GM12878 (cell line): ENCODE data around the gene PRDM16. TPM values are rescaled to one million over a fixed set of nuclear protein-coding genes. Genes with fewer than 3 reads are reported as not detected.

Experiments
- ATAC-seq: fragments of 200-7000 bp; cut with Tn5 transposase; 3 replicates; pipeline ENCODE4 v1.9.1; 2020; ENCODE audit warnings: mild to moderate bottlenecking, moderate library complexity
- BruUV-seq: library from RNA; stranded (reverse); fragments of 400-500 nt; replicated peaks from 2 replicates; lab custom pipeline; 2021; lab: Mats Ljungman, UMichigan
- CTCF ChIA-PET: fragments of 300-600 bp; sonication (Branson Sonifier 250); formaldehyde crosslinking; extraction: SDS; loops from one replicate; lab custom pipeline; 2021; ENCODE audit warnings: inconsistent platforms; lab: Yijun Ruan, JAX
- POLR2A ChIA-PET: fragments of 350-600 bp; formaldehyde crosslinking; extraction: SDS; loops from one replicate; lab custom pipeline; 2021; ENCODE audit warnings: inconsistent platforms; lab: Charles Lee
- RAD21 ChIA-PET: fragments of 300-600 bp; sonication (Branson Sonifier 250); formaldehyde crosslinking; loops from one replicate; lab custom pipeline; 2023; ENCODE audit warnings: antibody characterized with exemption; ENCODE audit not compliant: unreplicated experiment; lab: Charles Lee
- SMC1A ChIA-PET: fragments of 300-600 bp; sonication (Branson Sonifier 250); formaldehyde crosslinking; loops from one replicate; lab custom pipeline; 2023; ENCODE audit not compliant: unreplicated experiment, uncharacterized antibody; lab: Charles Lee
- DNase-seq: peaks from one replicate; pipeline ENCODE4 v3.0.0-alpha.2; 2011; ENCODE audit warnings: low read depth, low spot score
- FAIRE-seq: peaks from 3 replicates; lab custom pipeline; 2011; peaks lifted over from hg19 to GRCh38; lab: Jason Lieb, UNC
- H2AFZ ChIP-seq: 2 replicates; pipeline ENCODE4 v1.6.0; 2011; ENCODE audit warnings: low read depth, low read length, control low read depth; ENCODE audit not compliant: control insufficient read depth
- H3K27ac ChIP-seq: 2 replicates; pipeline ENCODE4 v1.5.1; 2011; ENCODE audit warnings: control low read depth; ENCODE audit not compliant: control insufficient read depth, insufficient read depth
- H3K27me3 ChIP-seq, 2 experiments: replicated peaks in 1 of 2; 2 replicates each; pipeline versions ENCODE4 v1.6.0 to v1.6.1; 2011; ENCODE audit warnings: low read length in 1 of 2; ENCODE audit not compliant: control insufficient read depth in 2 of 2, insufficient read depth in 2 of 2
- H3K36me3 ChIP-seq, 2 experiments: 2 replicates each; pipeline ENCODE4 v1.5.1; 2011; ENCODE audit warnings: low read length in 1 of 2; ENCODE audit not compliant: control insufficient read depth in 2 of 2, insufficient read depth in 2 of 2
- H3K4me1 ChIP-seq: 2 replicates; pipeline ENCODE4 v1.6.1; 2011; ENCODE audit warnings: mild to moderate bottlenecking, low read length, moderate library complexity, mixed read lengths; ENCODE audit not compliant: control insufficient read depth, insufficient read depth
- H3K4me2 ChIP-seq: 2 replicates; pipeline ENCODE4 v1.6.0; 2011; ENCODE audit warnings: control low read depth; ENCODE audit not compliant: control insufficient read depth, insufficient read depth
- H3K4me3 ChIP-seq: fragments of 200-600 bp; sonication (generic); 2 replicates; pipeline ENCODE4 v1.5.1; 2016
- H3K79me2 ChIP-seq: 2 replicates; pipeline ENCODE4 v1.6.0; 2011; ENCODE audit warnings: low read length; ENCODE audit not compliant: control insufficient read depth, insufficient read depth
- H3K9ac ChIP-seq: 2 replicates; pipeline ENCODE4 v1.8.0; 2011; ENCODE audit warnings: low read length, control low read depth, mixed read lengths; ENCODE audit not compliant: control insufficient read depth, insufficient read depth
- H3K9me3 ChIP-seq: replicated peaks from 3 replicates; pipeline ENCODE4 v1.5.1; 2011; ENCODE audit warnings: mild to moderate bottlenecking, low read length; ENCODE audit not compliant: control insufficient read depth, insufficient read depth
- H4K20me1 ChIP-seq: 2 replicates; pipeline ENCODE4 v1.6.0; 2011; ENCODE audit not compliant: control insufficient read depth, insufficient read depth
- BCL11A ChIP-seq: IDR thresholded peaks from 2 replicates; pipeline ENCODE4 v1.6.1; 2011; ENCODE audit warnings: low read depth, low read length
- BMI1 ChIP-seq: fragments of 450-650 bp; IDR thresholded peaks from 2 replicates; pipeline ENCODE4 v1.6.1; 2016; ENCODE audit warnings: mild to moderate bottlenecking, moderate library complexity, borderline replicate concordance
- BRCA1 ChIP-seq: IDR thresholded peaks from 2 replicates; pipeline ENCODE4 v1.6.1; 2011; ENCODE audit warnings: low read depth, low read length, improper control_type of control experiment
- CBX3 ChIP-seq: fragments of 200-600 bp; sonication (generic); IDR thresholded peaks from 2 replicates; pipeline ENCODE4 v1.6.1; 2016; ENCODE audit warnings: low read depth, borderline replicate concordance
- CEBPB ChIP-seq, 2 experiments: fragments of 150-350 bp in 1 of 2; IDR thresholded peaks; 2 replicates each; pipeline ENCODE4 v1.6.1; 2012 to 2014; ENCODE audit warnings: low read depth in 2 of 2, low read length in 2 of 2, borderline replicate concordance in 1 of 2, inconsistent platforms in 1 of 2
- CHD2 ChIP-seq: IDR thresholded peaks from 2 replicates; pipeline ENCODE4 v1.6.1; 2011; ENCODE audit warnings: low read depth, low read length, improper control_type of control experiment, borderline replicate concordance
- GABPA ChIP-seq: IDR thresholded peaks from 2 replicates; pipeline ENCODE4 v1.6.1; 2014; ENCODE audit warnings: antibody characterized with exemption, low read depth, mild to moderate bottlenecking, inconsistent platforms
- MTA3 ChIP-seq: IDR thresholded peaks from 2 replicates; pipeline ENCODE4 v1.6.1; 2012; ENCODE audit warnings: low read length, inconsistent platforms, borderline replicate concordance
- MYC ChIP-seq: IDR thresholded peaks from 2 replicates; pipeline ENCODE4 v1.6.1; 2011; ENCODE audit warnings: mild to moderate bottlenecking, low read length, moderate library complexity, inconsistent platforms; ENCODE audit not compliant: insufficient read depth, insufficient replicate concordance, insufficient read length, severe bottlenecking
- NFYA ChIP-seq: IDR thresholded peaks from 2 replicates; pipeline ENCODE4 v1.6.1; 2011; ENCODE audit warnings: low read depth, mild to moderate bottlenecking, low read length, improper control_type of control experiment, borderline replicate concordance
- NFYB ChIP-seq: IDR thresholded peaks from 2 replicates; pipeline ENCODE4 v1.6.1; 2011; ENCODE audit warnings: low read depth, mild to moderate bottlenecking, low read length, improper control_type of control experiment, moderate library complexity; ENCODE audit not compliant: insufficient read depth
- PAX5 ChIP-seq: IDR thresholded peaks from 2 replicates; pipeline ENCODE4 v1.6.1; 2011; ENCODE audit warnings: low read depth, low read length, borderline replicate concordance
- SRF ChIP-seq, 2 experiments: IDR thresholded peaks; 2 replicates each; pipeline ENCODE4 v1.6.1; 2011; ENCODE audit warnings: low read depth in 2 of 2, low read length in 2 of 2, mild to moderate bottlenecking in 1 of 2, moderate library complexity in 1 of 2
- TAF1 ChIP-seq: IDR thresholded peaks from 2 replicates; pipeline ENCODE4 v1.6.1; 2011; ENCODE audit warnings: mild to moderate bottlenecking, low read depth, low read length, borderline replicate concordance
- WGBS: methylation state at CpG from one replicate; pipeline ENCODE4 v1.1.6; 2016; ENCODE audit warnings: low lambda C conversion rate; ENCODE audit not compliant: insufficient replicate concordance, insufficient coverage; ENCODE audit errors: missing lambda C conversion rate; 5-methylcytosine and 5-hydroxymethylcytosine counted together
- in situ Hi-C: fragments of 300-500 bp; cut with MboI; formaldehyde crosslinking; loops from 9 replicates; pipeline ENCODE4 v1.14.3; 2018; ENCODE audit warnings: mixed read lengths
- intact Hi-C: fragments of 100-400 bp; cut with micrococcal nuclease; formaldehyde crosslinking; loops from one replicate; pipeline ENCODE4 v1.14.2; 2022; ENCODE audit not compliant: unreplicated experiment
- polyA plus RNA-seq, 11 experiments: library from polyadenylated mRNA; depleted of rRNA in 4 of 11; unstranded in 6 of 11; stranded (reverse) in 5 of 11; fragments of >200 nt; fragmentation: Nextera tagmentation in 4 of 11; fragmentation: Illumina TruSeq in 1 of 11; extraction: Ambion mirVana in 4 of 11; extraction: Trizol in 1 of 11; gene quantifications; 1 replicate in 1 of 11; 2 replicates in 10 of 11; pipeline versions ENCODE4 v1.2.1 to v1.2.3, GENCODE V29; 2011 to 2016; ENCODE audit warnings: inconsistent platforms in 2 of 11, missing spikeins in 2 of 11, low read depth in 1 of 11
- total RNA-seq, 4 experiments: library from RNA; depleted of rRNA in 3 of 4; stranded (reverse); fragments of >200 nt in 3 of 4; fragmentation: Illumina TruSeq in 1 of 4; extraction: Trizol in 1 of 4; gene quantifications; 2 replicates each; pipeline versions ENCODE4 v1.2.1 to v1.2.3, GENCODE V29; 2013 to 2021
- TF ChIP-seq, protein P1 (sequence below): fragments of 450-650 bp; formaldehyde crosslinking; IDR thresholded peaks from 2 replicates; pipeline ENCODE4 v1.4.0; 2022; ENCODE audit warnings: mild to moderate bottlenecking, moderate library complexity
- TF ChIP-seq, protein P2 (sequence below): IDR thresholded peaks from 2 replicates; pipeline ENCODE4 v1.6.1; 2012; ENCODE audit warnings: low read length, inconsistent platforms

The PRDM16 gene
- total and polyA plus RNA-seq, 10 of the 15 experiments (the other 5 are each of a cell fraction or from before 2014, with no cell fraction given): 0.03 TPM; not detected in 9

DNA sequence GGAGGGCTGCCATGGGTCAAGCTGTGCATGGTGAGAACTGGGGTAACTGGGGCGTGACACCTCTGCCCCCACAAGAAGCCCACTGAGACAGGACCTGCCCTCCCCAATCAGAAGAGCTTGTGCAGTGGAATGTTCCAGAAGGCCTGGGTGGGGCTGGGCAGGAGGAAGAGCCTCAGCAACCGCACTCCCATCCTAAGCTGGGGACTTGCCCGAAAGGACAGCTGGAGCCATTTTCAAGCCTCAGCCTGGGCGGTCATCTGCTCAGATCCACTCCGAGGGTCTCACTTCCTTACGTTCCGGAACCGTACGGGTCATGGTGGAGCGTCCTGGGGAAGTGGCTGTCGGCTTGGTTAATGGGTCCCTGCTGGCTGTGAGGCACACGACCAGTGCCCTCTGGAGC, 226.8 kb downstream of the PRDM16 start:
- Histone ChIP-seq H3K27me3 (no peaks in the 10 kb centered on the region), H3K4me1 (no peaks in the 10 kb centered on the region)
- TF ChIP-seq SRF (IDR thresholded peaks at IDR 0.05; ENCODE audit: low read depth in 2 of 2, low read length in 2 of 2): no peak
- no peak for TF ChIP-seq CBX3
- TF ChIP-seq BMI1: no peak
- TF ChIP-seq TAF1: no peak
- TF ChIP-seq, protein P1, sequence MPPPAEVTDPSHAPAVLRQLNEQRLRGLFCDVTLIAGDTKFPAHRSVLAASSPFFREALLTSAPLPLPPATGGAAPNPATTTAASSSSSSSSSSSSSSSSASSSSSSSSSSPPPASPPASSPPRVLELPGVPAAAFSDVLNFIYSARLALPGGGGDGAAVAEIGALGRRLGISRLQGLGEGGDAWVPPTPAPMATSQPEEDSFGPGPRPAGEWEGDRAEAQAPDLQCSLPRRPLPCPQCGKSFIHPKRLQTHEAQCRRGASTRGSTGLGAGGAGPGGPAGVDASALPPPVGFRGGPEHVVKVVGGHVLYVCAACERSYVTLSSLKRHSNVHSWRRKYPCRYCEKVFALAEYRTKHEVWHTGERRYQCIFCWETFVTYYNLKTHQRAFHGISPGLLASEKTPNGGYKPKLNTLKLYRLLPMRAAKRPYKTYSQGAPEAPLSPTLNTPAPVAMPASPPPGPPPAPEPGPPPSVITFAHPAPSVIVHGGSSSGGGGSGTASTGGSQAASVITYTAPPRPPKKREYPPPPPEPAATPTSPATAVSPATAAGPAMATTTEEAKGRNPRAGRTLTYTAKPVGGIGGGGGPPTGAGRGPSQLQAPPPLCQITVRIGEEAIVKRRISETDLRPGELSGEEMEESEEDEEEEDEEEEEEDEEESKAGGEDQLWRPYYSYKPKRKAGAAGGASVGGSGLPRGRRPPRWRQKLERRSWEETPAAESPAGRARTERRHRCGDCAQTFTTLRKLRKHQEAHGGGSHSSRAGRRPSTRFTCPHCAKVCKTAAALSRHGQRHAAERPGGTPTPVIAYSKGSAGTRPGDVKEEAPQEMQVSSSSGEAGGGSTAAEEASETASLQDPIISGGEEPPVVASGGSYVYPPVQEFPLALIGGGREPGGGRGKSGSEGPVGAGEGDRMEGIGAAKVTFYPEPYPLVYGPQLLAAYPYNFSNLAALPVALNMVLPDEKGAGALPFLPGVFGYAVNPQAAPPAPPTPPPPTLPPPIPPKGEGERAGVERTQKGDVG (CRISPR knock-in tag): no peak
- no peak for TF ChIP-seq NFYB
- no peak for TF ChIP-seq CEBPB (IDR thresholded peaks at IDR 0.05; ENCODE audit: borderline replicate concordance in 1 of 2, low read depth in 2 of 2, low read length in 2 of 2)
- no peak for TF ChIP-seq NFYA
- no peak for TF ChIP-seq MYC
- no peak for TF ChIP-seq BRCA1
- no peak for TF ChIP-seq MTA3
- TF ChIP-seq BCL11A: no peak
- TF ChIP-seq, protein P2, sequence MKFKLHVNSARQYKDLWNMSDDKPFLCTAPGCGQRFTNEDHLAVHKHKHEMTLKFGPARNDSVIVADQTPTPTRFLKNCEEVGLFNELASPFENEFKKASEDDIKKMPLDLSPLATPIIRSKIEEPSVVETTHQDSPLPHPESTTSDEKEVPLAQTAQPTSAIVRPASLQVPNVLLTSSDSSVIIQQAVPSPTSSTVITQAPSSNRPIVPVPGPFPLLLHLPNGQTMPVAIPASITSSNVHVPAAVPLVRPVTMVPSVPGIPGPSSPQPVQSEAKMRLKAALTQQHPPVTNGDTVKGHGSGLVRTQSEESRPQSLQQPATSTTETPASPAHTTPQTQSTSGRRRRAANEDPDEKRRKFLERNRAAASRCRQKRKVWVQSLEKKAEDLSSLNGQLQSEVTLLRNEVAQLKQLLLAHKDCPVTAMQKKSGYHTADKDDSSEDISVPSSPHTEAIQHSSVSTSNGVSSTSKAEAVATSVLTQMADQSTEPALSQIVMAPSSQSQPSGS: no peak
- no peak for TF ChIP-seq PAX5
- no peak for TF ChIP-seq GABPA
- TF ChIP-seq CHD2: no peak
- TF ChIP-seq, all 136 proteins: peak for 0
- Histone ChIP-seq H3K9me3 (no peaks in the 10 kb centered on the region), H3K4me2 (no peak overlapping the region), H3K36me3 (no peaks in the 10 kb centered on the region), H3K79me2 (no peaks in the 10 kb centered on the region), H2AFZ (no peak overlapping the region), H3K27ac (no peak overlapping the region), H3K4me3 (no peak overlapping the region), H4K20me1 (no peaks in the 10 kb centered on the region), H3K9ac (no peak overlapping the region)
- ATAC-seq (no peak), DNase-seq (no peak), FAIRE-seq (no peak)
- in situ Hi-C loops: no loop called here
- ChIA-PET CTCF (no interaction called here), SMC1A (no interaction called here), RAD21 (no interaction called here), POLR2A (no interaction called here)
- WGBS: 54% methylated on average over 12 of the region's 12 CpGs
- intact Hi-C loops: no loop called here
- BruUV-seq: no TSS peak
